Esophagus squamous epithelium (tissue), 5 donors: Measurements from ENCODE around the gene WDR91. TPM values are rescaled to one million over a fixed set of nuclear protein-coding genes. Genes with fewer than 3 reads are reported as not detected.

Experiments used
- DNase-seq: peaks from one replicate; lab custom pipeline; 2025; lab: John Stamatoyannopoulos, UW
- H3K27ac ChIP-seq, 4 donors: fragments of 200-600 bp; sonication (generic); one replicate each; pipeline ENCODE4 v1.5.1; 2016 to 2019; ENCODE audit warnings: mild to moderate bottlenecking in 1 of 4
- H3K27me3 ChIP-seq, 4 donors: fragments of 200-600 bp; sonication (generic); 1 replicate in 3 of 4; 2 replicates in 1 of 4; pipeline versions ENCODE4 v1.5.1 to v1.6.0; 2017 to 2021; ENCODE audit warnings: antibody characterized with exemption in 1 of 4
- H3K36me3 ChIP-seq, 3 donors: fragments of 200-600 bp; sonication (generic); one replicate each; pipeline ENCODE4 v1.5.1; 2016 to 2019
- H3K4me1 ChIP-seq, 3 donors: fragments of 200-600 bp; sonication (generic); one replicate each; pipeline ENCODE4 v1.5.1; 2017 to 2019
- H3K4me3 ChIP-seq, 4 donors: fragments of 200-600 bp; sonication (generic); 1 replicate in 3 of 4; 2 replicates in 1 of 4; pipeline ENCODE4 v1.5.1; 2016 to 2019; ENCODE audit warnings: mild to moderate bottlenecking in 2 of 4, moderate library complexity in 1 of 4
- H3K9me3 ChIP-seq, 3 donors: fragments of 200-600 bp; sonication (generic); one replicate each; pipeline ENCODE4 v1.5.1; 2016 to 2019
- POLR2A ChIP-seq, 4 donors: fragments of 450-650 bp; IDR thresholded peaks; one replicate each; pipeline ENCODE4 v1.6.1; 2017; ENCODE audit warnings: antibody characterized with exemption in 4 of 4, mild to moderate bottlenecking in 4 of 4, moderate library complexity in 3 of 4
- WGBS, 2 donors: methylation state at CpG; one replicate each; pipeline ENCODE4 v1.1.5; 2018; 5-methylcytosine and 5-hydroxymethylcytosine counted together
- intact Hi-C: fragments of 100-400 bp; cut with DNase I; formaldehyde crosslinking; loops from one replicate; pipeline ENCODE4 v1.15.0; 2022
- total RNA-seq, 4 donors: library from RNA; depleted of rRNA; stranded (reverse); fragments of >200 nt; gene quantifications; one replicate each; pipeline ENCODE4 v1.1.0, GENCODE V29; 2016
- TF ChIP-seq, protein P1 (sequence below), 6 experiments: fragments of 450-650 bp in 4 of 6; fragments of 200-600 bp in 2 of 6; sonication (generic) in 2 of 6; IDR thresholded peaks; one replicate each; pipeline ENCODE4 v1.5.1; 2016 to 2019; ENCODE audit warnings: antibody characterized with exemption in 6 of 6, mild to moderate bottlenecking in 4 of 6, moderate library complexity in 4 of 6
- donor health status: DM: yes; HTN: yes; CAD: no.

WDR91 gene
- total RNA-seq, 4 donors from 2014 or later, result 19.6 to 29.0 (median 24.3) TPM

GRCh38 chr7:135195968-135196629, 15.2 kb downstream of the WDR91 start:
- Histone ChIP-seq H3K4me1 (peaks cover 0 to 47% (median 27%) of the 10 kb centered on the region in 3 donors), H3K27me3 (no peaks in the 10 kb centered on the region), H3K36me3 (peaks cover 34 to 100% (median 39%) of the 10 kb centered on the region in 3 donors), H3K9me3 (no peaks in the 10 kb centered on the region), H3K27ac (no peak overlapping the region), H3K4me3 (no peak overlapping the region)
- DNase-seq, result no peak
- TF ChIP-seq, protein P1, sequence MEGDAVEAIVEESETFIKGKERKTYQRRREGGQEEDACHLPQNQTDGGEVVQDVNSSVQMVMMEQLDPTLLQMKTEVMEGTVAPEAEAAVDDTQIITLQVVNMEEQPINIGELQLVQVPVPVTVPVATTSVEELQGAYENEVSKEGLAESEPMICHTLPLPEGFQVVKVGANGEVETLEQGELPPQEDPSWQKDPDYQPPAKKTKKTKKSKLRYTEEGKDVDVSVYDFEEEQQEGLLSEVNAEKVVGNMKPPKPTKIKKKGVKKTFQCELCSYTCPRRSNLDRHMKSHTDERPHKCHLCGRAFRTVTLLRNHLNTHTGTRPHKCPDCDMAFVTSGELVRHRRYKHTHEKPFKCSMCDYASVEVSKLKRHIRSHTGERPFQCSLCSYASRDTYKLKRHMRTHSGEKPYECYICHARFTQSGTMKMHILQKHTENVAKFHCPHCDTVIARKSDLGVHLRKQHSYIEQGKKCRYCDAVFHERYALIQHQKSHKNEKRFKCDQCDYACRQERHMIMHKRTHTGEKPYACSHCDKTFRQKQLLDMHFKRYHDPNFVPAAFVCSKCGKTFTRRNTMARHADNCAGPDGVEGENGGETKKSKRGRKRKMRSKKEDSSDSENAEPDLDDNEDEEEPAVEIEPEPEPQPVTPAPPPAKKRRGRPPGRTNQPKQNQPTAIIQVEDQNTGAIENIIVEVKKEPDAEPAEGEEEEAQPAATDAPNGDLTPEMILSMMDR (IDR thresholded peaks at IDR 0.05), result no peak
- TF ChIP-seq POLR2A (IDR thresholded peaks at IDR 0.05), result no peak
- WGBS, 2 donors, result 41% methylated on average over 10 of the region's 14 CpGs; no CpG with 5 or more reads in 1 of the 2 donors
- intact Hi-C loops, result no loop called here

DNA sequence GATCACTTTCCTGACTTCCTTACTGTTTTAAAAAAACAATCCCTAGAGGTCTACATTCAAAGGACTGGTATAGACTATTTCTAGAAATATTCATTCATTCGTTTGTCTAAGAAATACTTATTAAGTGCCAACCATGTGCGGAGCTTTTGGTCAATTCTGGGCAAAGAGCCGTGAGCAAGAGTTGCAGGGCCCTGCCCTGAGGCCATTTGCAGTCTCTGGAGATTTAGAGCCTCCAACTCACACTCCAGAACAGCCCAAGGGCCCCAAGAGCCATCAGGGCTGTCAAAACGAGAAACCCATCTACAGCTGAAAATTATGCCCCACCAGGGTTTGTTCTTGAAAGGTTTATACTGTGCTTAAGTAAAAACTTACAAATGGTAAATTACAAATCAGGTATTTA, 16.2 kb downstream of the WDR91 start:
- no peak overlapping the region for H3K27ac ChIP-seq
- WGBS, 2 donors, result 44 to 79% methylated on average over 4 of the region's 4 CpGs
- DNase-seq, result no peak

GRCh38 chr7:135194494-135195095, 16.7 kb downstream of the WDR91 start:
- H3K27ac ChIP-seq, result peak overlapping the region in 2 of 4 donors; percentile 20 to 53
- intact Hi-C loops, result no loop called here
- no peak for DNase-seq
- peaks cover 3 to 51% (median 24%) of the 10 kb centered on the region in 3 donors for H3K4me1 ChIP-seq
- peaks cover 33 to 100% (median 38%) of the 10 kb centered on the region in 3 donors for H3K36me3 ChIP-seq
- no peak overlapping the region for H3K4me3 ChIP-seq
- TF ChIP-seq, protein P1 (IDR thresholded peaks at IDR 0.05), result no peak
- TF ChIP-seq POLR2A (IDR thresholded peaks at IDR 0.05), result no peak
- no peaks in the 10 kb centered on the region for H3K27me3 ChIP-seq
- no peaks in the 10 kb centered on the region for H3K9me3 ChIP-seq
- WGBS, 2 donors, result 69 to 81% methylated on average over 8 to 12 of the region's 12 CpGs

More for the DNA sequence above, 16.2 kb downstream of the WDR91 start:
- no peaks in the 10 kb centered on the region for H3K27me3 ChIP-seq
- TF ChIP-seq, protein P1 (IDR thresholded peaks at IDR 0.05), result no peak
- TF ChIP-seq POLR2A (IDR thresholded peaks at IDR 0.05), result no peak
- intact Hi-C loops, result no loop called here
- H3K4me3 ChIP-seq, result no peak overlapping the region
- no peaks in the 10 kb centered on the region for H3K9me3 ChIP-seq
- H3K4me1 ChIP-seq, result peaks cover 3 to 47% (median 24%) of the 10 kb centered on the region in 3 donors
- H3K36me3 ChIP-seq, result peaks cover 34 to 100% (median 39%) of the 10 kb centered on the region in 3 donors

DNA sequence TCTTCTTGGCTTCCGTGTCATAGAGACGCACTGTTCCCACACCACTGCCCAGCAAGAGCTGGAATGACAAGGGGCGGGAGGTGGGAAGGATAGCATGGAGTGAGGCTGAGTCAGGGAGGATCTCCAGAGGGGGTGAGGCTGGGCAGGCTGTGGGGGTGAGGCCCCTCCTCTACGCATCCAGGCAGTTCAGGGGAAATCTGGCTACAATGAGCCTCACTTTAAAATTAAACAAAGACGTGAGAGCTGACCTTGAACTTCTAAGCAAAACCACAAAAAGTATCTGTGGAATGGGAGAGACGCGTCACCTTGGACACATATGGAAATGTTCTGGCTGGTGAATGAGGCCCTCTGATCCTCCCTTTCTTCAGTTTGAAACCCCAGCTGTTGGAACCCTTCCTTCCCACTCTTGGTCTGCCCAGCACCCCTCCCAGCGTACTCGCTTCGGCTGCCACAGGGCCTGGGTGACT, 17.7 kb downstream of the WDR91 start:
- intact Hi-C loops, result no loop called here
- no peak for DNase-seq
- H3K36me3 ChIP-seq, result peaks cover 29 to 100% (median 38%) of the 10 kb centered on the region in 3 donors
- TF ChIP-seq POLR2A (IDR thresholded peaks at IDR 0.05), result no peak
- TF ChIP-seq, protein P1 (IDR thresholded peaks at IDR 0.05), result no peak
- H3K4me1 ChIP-seq, result peaks cover 3 to 61% (median 28%) of the 10 kb centered on the region in 3 donors
- no peaks in the 10 kb centered on the region for H3K9me3 ChIP-seq
- H3K4me3 ChIP-seq, result no peak overlapping the region
- peak overlapping the region; percentile 40 to 63 (median 50) for H3K27ac ChIP-seq
- no peaks in the 10 kb centered on the region for H3K27me3 ChIP-seq
- WGBS, 2 donors, result 55 to 60% methylated on average over 7 to 9 of the region's 10 CpGs
